IPS-18a (cell line): Measurements from ENCODE around the gene SFI1.
"Not testable (repeated sequence)": the region's sequence is repeated elsewhere in the genome, so short reads cannot be mapped to it uniquely, and the experiment has no call there.

ENCODE experiments used
- H3K27ac ChIP-seq: one replicate; pipeline ENCODE4 v1.5.1; 2013; ENCODE audit warnings: low read length
- H3K27me3 ChIP-seq: one replicate; pipeline ENCODE4 v1.6.1; 2013; ENCODE audit warnings: mild to moderate bottlenecking, low read length; ENCODE audit not compliant: control insufficient read depth, insufficient read depth
- H3K36me3 ChIP-seq: one replicate; pipeline ENCODE4 v1.6.1; 2013; ENCODE audit warnings: low read depth, low read length; ENCODE audit not compliant: control insufficient read depth
- H3K4me1 ChIP-seq: one replicate; pipeline ENCODE4 v1.6.1; 2013; ENCODE audit warnings: low read depth, low read length; ENCODE audit not compliant: control insufficient read depth
- H3K4me3 ChIP-seq: one replicate; pipeline ENCODE4 v1.5.1; 2013; ENCODE audit warnings: low read length
- H3K9ac ChIP-seq: one replicate; pipeline ENCODE4 v1.6.1; 2013; ENCODE audit warnings: mild to moderate bottlenecking, low read length, moderate library complexity
- H3K9me3 ChIP-seq: one replicate; pipeline ENCODE4 v1.6.1; 2013; ENCODE audit warnings: low read depth, low read length; ENCODE audit not compliant: control insufficient read depth

SFI1 gene

GRCh38 chr22:31578171-31578570 lies 81.8 kb downstream of the SFI1 start:
- Histone ChIP-seq H3K9ac (no peak overlapping the region), H3K4me3 (no peak overlapping the region), H3K27ac (no peak overlapping the region), H3K36me3 (no peaks in the 10 kb centered on the region), H3K4me1 (no peaks in the 10 kb centered on the region), H3K9me3 (no peaks in the 10 kb centered on the region), H3K27me3 (no peaks in the 10 kb centered on the region)

- Histone ChIP-seq H3K4me1 (no peaks in the 10 kb centered on the region), H3K4me3 (no peak overlapping the region), H3K9me3 (no peaks in the 10 kb centered on the region), H3K27me3 (no peaks in the 10 kb centered on the region), H3K9ac (no peak overlapping the region), H3K36me3 (peaks cover 5% of the 10 kb centered on the region), H3K27ac (no peak overlapping the region)
Measured at GRCh38 chr22:31579835-31580242, 83.5 kb downstream of the SFI1 start.

GRCh38 chr22:31583861-31584485 lies 87.6 kb downstream of the SFI1 start:
- Histone ChIP-seq H3K4me3 (no peak overlapping the region), H3K9ac (no peak overlapping the region), H3K36me3 (peaks cover 12% of the 10 kb centered on the region), H3K9me3 (no peaks in the 10 kb centered on the region), H3K27me3 (no peaks in the 10 kb centered on the region), H3K4me1 (no peaks in the 10 kb centered on the region), H3K27ac (no peak overlapping the region)

DNA sequence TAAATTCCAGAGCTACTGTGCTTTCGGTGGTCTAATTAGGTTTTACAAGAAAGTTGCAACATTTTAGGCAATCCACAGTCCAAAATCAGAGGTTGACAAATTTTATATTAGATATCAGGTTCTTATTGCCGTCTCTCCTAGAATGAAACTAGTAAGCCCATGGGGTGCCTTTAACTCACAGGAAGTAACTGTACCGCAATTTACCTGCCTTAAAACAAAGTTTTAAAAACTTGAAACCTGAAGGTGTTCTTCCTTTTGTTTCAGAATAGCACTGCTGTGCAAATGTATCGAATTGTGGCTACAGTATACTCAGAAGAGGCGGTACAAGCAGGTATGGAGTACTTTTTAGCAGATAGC lies 88.4 kb downstream of the SFI1 start:
- Histone ChIP-seq H3K27me3 (no peaks in the 10 kb centered on the region), H3K9ac (no peak overlapping the region), H3K4me3 (no peak overlapping the region), H3K4me1 (no peaks in the 10 kb centered on the region), H3K9me3 (no peaks in the 10 kb centered on the region), H3K36me3 (peaks cover 12% of the 10 kb centered on the region), H3K27ac (no peak overlapping the region)

DNA sequence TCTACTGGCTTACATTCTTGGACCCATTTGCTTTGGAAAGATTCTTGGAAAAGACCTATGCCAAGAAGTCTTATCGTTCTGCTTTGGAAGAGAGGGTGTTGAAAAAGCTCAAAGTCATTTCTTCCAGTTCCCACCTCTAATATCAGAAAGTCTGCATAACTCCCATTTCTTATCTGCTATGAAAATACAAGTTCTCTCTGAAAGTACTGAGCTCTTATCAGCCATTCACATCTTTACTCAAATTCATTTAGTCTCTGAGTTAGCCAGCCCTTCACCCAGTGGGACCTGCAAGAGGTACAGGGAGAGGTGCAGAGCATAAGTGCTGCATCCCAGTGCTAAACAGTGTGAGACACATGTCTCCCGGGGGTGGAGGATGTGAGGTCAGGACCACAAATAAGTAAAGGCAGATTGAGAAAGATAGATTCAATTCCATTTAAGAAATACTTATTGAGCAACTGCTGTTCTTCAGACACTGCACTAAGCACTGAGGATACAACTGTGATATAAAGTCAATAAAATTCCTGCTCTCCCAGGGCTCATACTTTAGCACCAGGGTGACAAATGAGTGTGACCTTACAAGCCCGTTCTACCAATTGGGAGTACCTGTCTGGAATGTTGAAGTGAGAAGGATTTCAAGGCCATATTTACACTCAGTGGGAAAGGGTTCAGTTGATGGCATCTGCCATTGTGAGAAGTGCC lies 89.0 kb downstream of the SFI1 start:
- Histone ChIP-seq H3K36me3 (peaks cover 12% of the 10 kb centered on the region), H3K9ac (no peak overlapping the region), H3K4me1 (no peaks in the 10 kb centered on the region), H3K27me3 (no peaks in the 10 kb centered on the region), H3K27ac (no peak overlapping the region), H3K9me3 (no peaks in the 10 kb centered on the region), H3K4me3 (no peak overlapping the region)

- Histone ChIP-seq H3K4me1 (no peaks in the 10 kb centered on the region), H3K9me3 (no peaks in the 10 kb centered on the region), H3K27me3 (no peaks in the 10 kb centered on the region), H3K4me3 (no peak overlapping the region), H3K36me3 (peaks cover 12% of the 10 kb centered on the region), H3K27ac (no peak overlapping the region), H3K9ac (no peak overlapping the region)
Measured at GRCh38 chr22:31586137-31586920, 90.0 kb downstream of the SFI1 start.

GRCh38 chr22:31588970-31589675 lies 92.8 kb downstream of the SFI1 start:
- no peaks in the 10 kb centered on the region for H3K9me3 ChIP-seq
- H3K4me1 ChIP-seq = no peaks in the 10 kb centered on the region
- H3K27me3 ChIP-seq = no peaks in the 10 kb centered on the region
- no peak overlapping the region for H3K27ac ChIP-seq
- no peak overlapping the region for H3K4me3 ChIP-seq
- no peak overlapping the region for H3K9ac ChIP-seq
- H3K36me3 ChIP-seq = peaks cover 12% of the 10 kb centered on the region

GRCh38 chr22:31590161-31590560 lies 93.8 kb downstream of the SFI1 start:
- H3K9ac ChIP-seq, H3K4me3 ChIP-seq, H3K9me3 ChIP-seq, H3K36me3 ChIP-seq, H3K4me1 ChIP-seq, H3K27ac ChIP-seq, H3K27me3 ChIP-seq: not testable (repeated sequence)

DNA sequence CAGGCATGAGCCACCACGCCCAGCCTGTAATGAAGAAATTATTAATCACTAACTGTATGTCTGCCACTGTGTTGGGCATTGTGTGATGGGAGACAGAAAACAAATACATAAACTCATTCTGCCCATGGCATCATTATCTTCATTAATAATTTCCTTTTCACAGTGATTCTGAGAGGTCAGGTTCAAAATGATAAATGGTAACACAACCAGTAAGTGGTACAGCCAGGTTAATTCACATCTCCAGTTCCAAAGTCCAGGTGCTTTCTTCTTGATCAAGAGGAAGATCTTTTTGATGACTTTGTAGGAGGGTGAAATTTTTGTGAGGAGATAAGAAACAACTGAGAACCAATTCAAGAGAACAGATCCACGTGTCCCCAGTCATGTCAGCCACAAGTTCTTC lies 98.9 kb downstream of the SFI1 start:
- no peak overlapping the region for H3K27ac ChIP-seq
- no peak overlapping the region for H3K4me3 ChIP-seq
- no peaks in the 10 kb centered on the region for H3K36me3 ChIP-seq

DNA sequence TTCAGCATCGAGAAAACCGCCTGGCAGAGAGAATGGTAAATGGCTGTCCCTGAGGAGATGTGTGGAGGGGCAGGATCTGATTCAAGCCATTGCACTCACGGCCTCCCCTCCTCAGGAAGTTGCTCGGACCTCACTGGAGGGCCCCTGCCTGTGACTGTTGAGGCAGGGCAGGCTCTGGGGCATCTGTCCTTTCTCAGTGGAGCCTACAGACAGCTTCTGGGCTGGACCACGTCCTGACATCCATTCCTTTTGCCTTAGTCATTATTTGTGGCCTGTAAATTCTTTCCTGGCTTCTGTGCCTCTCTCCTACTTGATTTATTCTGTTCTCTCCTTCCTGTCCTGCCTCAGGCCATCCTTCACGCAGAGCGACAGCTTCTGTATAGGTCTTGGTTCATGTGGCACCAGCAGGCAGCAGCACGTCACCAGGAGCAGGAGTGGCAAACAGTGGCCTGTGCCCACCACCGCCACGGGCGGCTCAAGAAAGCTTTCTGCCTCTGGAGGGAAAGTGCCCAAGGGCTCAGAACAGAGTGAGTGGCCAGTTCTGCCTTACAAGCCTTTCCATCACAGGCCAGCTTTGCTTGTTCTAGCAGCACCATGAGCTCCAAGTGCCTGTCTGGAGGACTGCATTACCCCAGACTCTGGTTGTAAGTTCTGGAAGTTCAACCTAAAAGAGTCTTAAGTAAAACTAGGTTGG lies 106.1 kb downstream of the SFI1 start:
- no peak overlapping the region for H3K27ac ChIP-seq
- no peaks in the 10 kb centered on the region for H3K4me1 ChIP-seq
- no peak overlapping the region for H3K9ac ChIP-seq
- no peaks in the 10 kb centered on the region for H3K27me3 ChIP-seq
- H3K4me3 ChIP-seq = no peak overlapping the region
- no peaks in the 10 kb centered on the region for H3K9me3 ChIP-seq
- peaks cover 7% of the 10 kb centered on the region for H3K36me3 ChIP-seq

More for the DNA sequence above, 98.9 kb downstream of the SFI1 start:
- H3K27me3 ChIP-seq = no peaks in the 10 kb centered on the region
- H3K4me1 ChIP-seq = no peaks in the 10 kb centered on the region
- no peaks in the 10 kb centered on the region for H3K9me3 ChIP-seq
- H3K9ac ChIP-seq = no peak overlapping the region

GRCh38 chr22:31603081-31603525 lies 106.8 kb downstream of the SFI1 start:
- no peak overlapping the region for H3K4me3 ChIP-seq
- H3K4me1 ChIP-seq = no peaks in the 10 kb centered on the region
- H3K36me3 ChIP-seq = peaks cover 7% of the 10 kb centered on the region
- no peaks in the 10 kb centered on the region for H3K27me3 ChIP-seq
- no peak overlapping the region for H3K27ac ChIP-seq
- no peak overlapping the region for H3K9ac ChIP-seq
- H3K9me3 ChIP-seq = no peaks in the 10 kb centered on the region
